ENCODE data around the gene UPK3BL2. TPM values are rescaled to one million over a fixed set of nuclear protein-coding genes. Genes with fewer than 3 reads are reported as not detected.
"Not testable (repeated sequence)": the region's sequence is repeated elsewhere in the genome, so short reads cannot be mapped to it uniquely, and the experiment has no call there.

The UPK3BL2 gene
- total RNA-seq, 1 donor from 2014 or later = 7.7 TPM

DNA sequence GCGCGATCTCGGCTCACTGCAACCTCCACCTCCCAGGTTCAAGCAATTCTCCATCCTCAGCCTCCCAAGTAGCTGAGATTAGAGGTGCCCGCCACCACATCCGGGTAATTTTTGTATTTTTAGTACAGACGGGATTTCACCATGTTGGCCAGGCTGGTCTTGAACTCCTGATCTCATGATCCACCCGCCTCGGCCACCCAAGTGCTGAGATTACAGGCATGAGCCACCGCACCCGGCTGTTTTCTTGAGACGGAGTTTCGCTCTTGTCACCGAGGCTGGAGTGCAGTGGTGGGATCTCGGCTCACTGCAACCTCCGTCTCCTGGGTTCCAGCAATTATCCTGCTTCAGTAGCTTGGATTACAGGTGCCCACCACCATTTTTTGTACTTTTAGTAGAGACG lies 45.2 kb downstream of the UPK3BL2 start:
- intact Hi-C loops (cut with DNase I); DNase-seq (ENCODE audit: low spot score): not testable (repeated sequence)

DNA sequence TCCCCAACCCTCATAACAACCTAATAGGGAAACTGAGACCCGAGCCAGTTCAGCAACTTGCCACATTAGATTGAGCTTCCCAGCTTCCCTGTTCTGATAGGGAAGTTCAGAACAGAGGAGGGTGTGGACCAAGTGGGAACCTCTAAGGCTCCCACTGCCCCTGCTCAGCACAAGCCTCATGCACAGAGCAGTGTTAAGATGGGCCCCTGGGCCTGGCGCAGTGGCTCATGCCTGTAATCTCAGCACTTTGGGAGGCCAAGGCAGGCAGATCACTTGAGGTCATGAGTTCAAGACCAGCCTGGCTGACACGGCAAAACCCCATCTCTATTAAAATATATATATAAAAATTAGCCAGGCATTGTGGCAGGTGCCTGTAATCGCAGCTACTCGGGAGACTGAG lies 46.2 kb downstream of the UPK3BL2 start:
- DNase-seq (ENCODE audit: low spot score) = peak; percentile 75
- intact Hi-C loops (cut with DNase I) = not testable (repeated sequence)

DNA sequence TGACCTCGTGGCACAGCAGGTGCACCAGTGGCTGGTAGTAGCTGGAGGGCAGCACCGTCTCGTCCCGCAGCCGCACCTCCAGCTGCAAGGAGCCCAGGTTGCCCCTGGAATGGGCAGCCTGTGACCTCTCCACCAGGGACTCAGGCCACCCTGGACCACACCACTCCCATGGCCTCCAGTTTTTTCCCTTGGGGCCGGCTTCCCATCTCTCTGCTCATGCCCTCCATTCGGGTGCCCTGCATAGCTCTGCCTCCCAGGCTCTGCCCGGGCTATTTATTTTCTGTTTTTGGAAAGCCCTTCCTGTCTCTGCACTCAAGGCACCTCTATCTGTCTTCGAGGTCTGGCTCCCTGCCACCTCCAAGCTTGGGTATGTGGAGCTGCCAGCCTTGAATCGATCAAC lies 46.6 kb downstream of the UPK3BL2 start:
- intact Hi-C loops (cut with DNase I) = not testable (repeated sequence)
- peak; percentile 70 for DNase-seq (ENCODE audit: low spot score)

DNA sequence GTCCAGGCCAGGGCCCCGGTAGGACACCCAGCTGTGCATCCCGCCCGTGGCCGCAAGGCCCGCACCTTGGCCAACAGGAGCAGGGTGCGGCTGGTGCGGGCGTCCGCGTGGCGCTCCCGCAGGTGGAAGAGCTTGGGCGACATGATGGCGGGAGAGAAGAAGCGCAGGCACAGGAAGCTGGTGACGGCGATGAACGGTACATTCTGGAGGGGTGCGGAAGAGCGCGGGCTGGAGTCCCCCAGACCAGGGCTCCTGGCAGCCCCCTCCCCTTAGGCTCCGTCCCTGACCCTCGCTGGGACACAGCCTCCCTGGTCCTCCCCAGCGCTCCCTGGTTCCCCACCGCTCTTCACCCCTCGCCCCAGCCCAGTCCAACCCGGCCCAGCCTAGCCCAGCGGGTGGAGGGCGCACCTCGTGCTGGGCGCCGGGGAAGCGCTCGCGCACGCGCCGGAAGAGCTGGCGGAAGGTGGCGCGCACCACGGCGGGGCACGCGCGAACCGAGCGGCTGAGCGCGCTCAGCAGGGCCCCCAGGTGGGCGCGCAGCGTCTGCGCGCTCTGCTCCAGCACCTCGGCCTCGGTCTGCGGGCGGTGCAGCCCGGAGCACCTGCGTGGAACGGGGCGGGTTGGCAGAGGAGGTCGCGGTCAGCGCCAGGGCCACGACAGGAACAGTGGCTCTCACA lies 48.9 kb downstream of the UPK3BL2 start:
- intact Hi-C loops (cut with DNase I); DNase-seq (ENCODE audit: low spot score): not testable (repeated sequence)

DNA sequence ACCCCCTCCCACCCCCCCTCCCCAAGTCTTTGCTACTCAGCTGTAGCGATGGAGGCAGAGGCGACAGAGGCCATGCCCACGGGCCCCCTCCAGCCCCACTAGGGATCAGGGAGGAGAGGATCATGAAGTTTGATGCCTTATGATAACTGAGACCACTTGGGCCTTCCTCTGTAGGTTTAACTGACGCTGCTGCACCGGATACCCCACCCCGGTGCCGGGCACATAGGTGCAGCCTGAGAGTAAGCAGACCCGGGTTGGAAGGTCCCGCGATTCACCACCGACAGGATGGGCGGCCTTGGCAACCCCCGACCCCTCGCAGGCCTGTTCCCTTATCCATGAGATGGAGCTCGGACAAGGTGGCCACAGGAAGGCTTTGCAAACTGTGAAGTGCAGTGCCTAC lies 49.5 kb downstream of the UPK3BL2 start:
- intact Hi-C loops (cut with DNase I); DNase-seq (ENCODE audit: low spot score): not testable (repeated sequence)

DNA sequence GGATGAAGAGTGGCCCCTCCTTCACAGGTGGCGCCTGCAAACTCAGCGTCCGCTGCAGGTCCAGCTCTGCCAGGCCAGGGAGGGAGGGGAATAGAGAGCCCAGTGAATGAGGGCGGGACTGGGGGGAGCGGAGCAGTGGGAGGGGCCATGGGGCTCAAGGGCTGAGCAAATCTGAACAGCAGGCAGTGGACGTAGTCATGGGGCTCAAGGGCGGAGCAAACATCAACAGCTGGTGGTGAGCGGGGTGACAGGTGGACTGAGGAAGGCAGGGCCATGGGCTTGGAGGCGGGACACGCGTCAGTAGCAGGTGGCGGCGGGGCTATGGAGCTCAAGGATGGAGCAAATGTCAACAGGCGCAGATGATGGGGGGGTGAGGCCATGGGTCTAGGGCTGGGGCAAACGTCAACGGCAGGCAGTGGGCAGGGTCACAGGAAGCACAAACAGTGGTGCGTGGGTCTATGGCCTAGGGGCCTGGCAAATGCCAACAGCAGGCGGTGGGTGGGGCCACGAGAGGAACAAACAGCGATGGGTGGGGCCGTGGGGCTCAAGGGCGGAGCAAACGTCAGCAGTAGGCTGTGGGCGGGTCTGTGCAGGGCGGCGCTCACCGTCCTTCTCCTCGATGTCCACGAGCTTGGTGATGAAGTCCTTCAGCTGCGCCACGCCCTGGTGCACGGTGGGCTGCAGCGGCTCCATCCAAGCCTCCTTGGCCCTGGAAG lies 50.1 kb downstream of the UPK3BL2 start:
- intact Hi-C loops (cut with DNase I) = not testable (repeated sequence)

DNA sequence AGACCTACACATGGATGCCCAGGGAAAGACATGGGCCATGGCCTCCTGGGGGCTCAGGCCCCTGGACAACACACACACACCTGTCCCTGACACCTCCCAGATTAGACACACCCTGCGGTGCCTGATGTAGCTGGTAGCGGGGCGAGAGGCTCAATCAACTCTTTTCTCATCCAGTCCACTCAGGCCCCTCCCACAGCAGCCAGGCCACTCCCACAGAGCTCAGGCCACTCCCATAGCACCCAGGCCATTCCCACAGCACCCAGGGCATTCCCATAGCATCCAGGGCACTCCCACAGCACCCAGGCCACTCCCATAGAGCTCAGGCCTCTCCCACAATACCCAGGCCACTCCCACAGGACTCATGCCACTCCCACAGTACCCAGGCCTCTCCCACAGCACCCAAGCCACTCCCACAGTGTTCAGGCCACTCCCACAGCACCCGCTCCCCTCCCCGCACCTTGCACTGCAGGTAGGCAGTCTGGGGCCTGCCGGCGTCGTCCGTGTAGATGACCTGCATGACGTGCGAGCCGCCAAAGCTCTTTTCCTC lies 52.9 kb downstream of the UPK3BL2 start:
- intact Hi-C loops (cut with DNase I) = not testable (repeated sequence)
- peak; percentile 71 for DNase-seq (ENCODE audit: low spot score)

More for the DNA sequence above, 50.1 kb downstream of the UPK3BL2 start:
- DNase-seq (ENCODE audit: low spot score) = not testable (repeated sequence)

Other genes starting within 250 kb of the UPK3BL2 start
- gene SPDYE6, start 187.3 kb downstream of the UPK3BL2 start, total RNA-seq = not detected
- gene PRKRIP1, start 147.3 kb downstream of the UPK3BL2 start, total RNA-seq = 15.4 TPM
- 6.8 TPM for gene ORAI2, start 110.1 kb downstream of the UPK3BL2 start, total RNA-seq
- gene ALKBH4, start 78.8 kb downstream of the UPK3BL2 start, total RNA-seq = 6.5 TPM
- gene LRWD1, start 78.7 kb downstream of the UPK3BL2 start, total RNA-seq = 9.9 TPM
- 58.7 TPM for gene POLR2J, start 64.8 kb downstream of the UPK3BL2 start, total RNA-seq
- gene RASA4B, start 25.9 kb downstream of the UPK3BL2 start, total RNA-seq = 6.3 TPM
- not detected for gene SPDYE2, start 7.5 kb upstream of the UPK3BL2 start, total RNA-seq
- 18.9 TPM for gene POLR2J3, start 28.9 kb upstream of the UPK3BL2 start, total RNA-seq
- gene RASA4, start 73.1 kb upstream of the UPK3BL2 start, total RNA-seq = 40.9 TPM
- gene UPK3BL1, start 99.1 kb upstream of the UPK3BL2 start, total RNA-seq = 10.3 TPM
- gene SPDYE2B, start 106.6 kb upstream of the UPK3BL2 start, total RNA-seq = not detected
- 6.5 TPM for gene POLR2J2, start 128.0 kb upstream of the UPK3BL2 start, total RNA-seq
- 6.7 TPM for gene FAM185A, start 205.3 kb upstream of the UPK3BL2 start, total RNA-seq

Data from cardiac septum (tissue), 1 donor.